M059J (cell line): ENCODE measurements around the gene WFDC8. TPM values are rescaled to one million over a fixed set of nuclear protein-coding genes. Genes with fewer than 3 reads are reported as not detected.

Source experiments
- total RNA-seq: library from RNA; depleted of rRNA; stranded (reverse); fragments of >200 nt; shearing (Covaris generic); gene quantifications from 2 replicates; pipeline ENCODE4 v1.2.3, GENCODE V29; 2014; rRNA removed

WFDC8 gene
- total RNA-seq, 1 experiment from 2014 or later: not detected

Other genes with a start within 250 kb of the WFDC8 start
- gene SDC4, start 230.9 kb downstream of the WFDC8 start, total RNA-seq: 177 and 189 TPM in 2 replicates
- gene SYS1, start 216.1 kb downstream of the WFDC8 start, total RNA-seq: 26.7 and 29.4 TPM in 2 replicates
- gene TP53TG5, start 201.0 kb downstream of the WFDC8 start, total RNA-seq: not detected in 2 replicates
- gene DBNDD2, start 171.0 kb downstream of the WFDC8 start, total RNA-seq: 15.4 and 17.6 TPM in 2 replicates
- 250 and 270 TPM in 2 replicates for gene PIGT, start 163.1 kb downstream of the WFDC8 start, total RNA-seq
- gene WFDC2, start 109.5 kb downstream of the WFDC8 start, total RNA-seq: not detected in 2 replicates
- not detected in 2 replicates for gene SPINT3, start 63.7 kb downstream of the WFDC8 start, total RNA-seq
- gene WFDC6, start 39.8 kb downstream of the WFDC8 start, total RNA-seq: not detected in 2 replicates
- not detected in 2 replicates for gene EPPIN, start 31.9 kb downstream of the WFDC8 start, total RNA-seq
- not detected in 2 replicates for gene WFDC10A, start 50.5 kb upstream of the WFDC8 start, total RNA-seq
- gene WFDC9, start 52.0 kb upstream of the WFDC8 start, total RNA-seq: not detected in 2 replicates
- gene WFDC11, start 91.0 kb upstream of the WFDC8 start, total RNA-seq: not detected in 2 replicates
- gene WFDC13, start 122.8 kb upstream of the WFDC8 start, total RNA-seq: not detected in 2 replicates
- gene WFDC10B, start 125.7 kb upstream of the WFDC8 start, total RNA-seq: not detected in 2 replicates
- not detected in 2 replicates for gene SPINT4, start 143.1 kb upstream of the WFDC8 start, total RNA-seq
- gene WFDC3, start 212.6 kb upstream of the WFDC8 start, total RNA-seq: 0.42 TPM in 1 of 2 replicates, not detected in the other
- gene DNTTIP1, start 212.7 kb upstream of the WFDC8 start, total RNA-seq: 50.2 and 57.6 TPM in 2 replicates
- 435 and 579 TPM in 2 replicates for gene UBE2C, start 233.4 kb upstream of the WFDC8 start, total RNA-seq
- gene TNNC2, start 248.0 kb upstream of the WFDC8 start, total RNA-seq: not detected in 2 replicates